Activated gamma-delta T cell treated with Interleukin-2 at 50 U/mL for 16 hours (primary cell): ENCODE measurements around the gene CFAP92.

Source experiments
- DNase-seq: peaks from one replicate; pipeline ENCODE4 v3.0.0-alpha.2; 2020

CFAP92 gene, protein sequence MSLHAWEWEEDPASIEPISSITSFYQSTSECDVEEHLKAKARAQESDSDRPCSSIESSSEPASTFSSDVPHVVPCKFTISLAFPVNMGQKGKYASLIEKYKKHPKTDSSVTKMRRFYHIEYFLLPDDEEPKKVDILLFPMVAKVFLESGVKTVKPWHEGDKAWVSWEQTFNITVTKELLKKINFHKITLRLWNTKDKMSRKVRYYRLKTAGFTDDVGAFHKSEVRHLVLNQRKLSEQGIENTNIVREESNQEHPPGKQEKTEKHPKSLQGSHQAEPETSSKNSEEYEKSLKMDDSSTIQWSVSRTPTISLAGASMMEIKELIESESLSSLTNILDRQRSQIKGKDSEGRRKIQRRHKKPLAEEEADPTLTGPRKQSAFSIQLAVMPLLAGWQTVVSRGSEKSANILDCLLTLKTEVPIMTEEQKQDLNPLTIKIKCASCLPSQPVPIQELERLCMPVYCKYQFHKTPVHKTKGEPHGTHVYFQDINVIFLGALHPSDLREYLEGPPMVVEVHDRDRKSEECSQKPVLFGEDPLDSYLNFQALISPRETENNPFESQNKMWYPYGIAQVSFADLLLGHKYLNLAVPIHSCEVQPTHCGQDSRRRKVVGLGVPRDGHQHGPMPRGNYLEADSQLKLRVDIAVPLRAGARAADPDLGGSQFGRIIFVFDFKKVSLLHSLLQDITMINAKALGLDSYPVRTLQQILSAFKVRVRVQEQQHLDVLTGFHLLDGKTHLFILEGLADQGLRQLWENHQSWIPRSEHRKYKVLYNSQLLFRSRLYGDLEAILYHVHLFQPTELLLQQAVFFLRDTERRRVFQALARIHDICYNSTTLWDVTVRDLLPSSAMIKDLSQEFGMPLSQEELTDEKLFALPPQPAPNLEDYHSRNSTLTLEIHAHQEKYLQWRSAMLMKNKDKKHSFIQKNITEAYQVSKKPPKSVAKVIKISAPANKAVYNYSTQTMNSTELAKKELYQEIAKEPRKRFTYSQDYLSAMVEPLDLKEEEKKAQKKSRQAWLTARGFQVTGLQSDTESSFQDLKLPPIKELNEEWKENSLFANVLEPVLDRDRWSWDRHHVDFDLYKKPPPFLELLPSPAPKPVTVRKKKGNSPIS

DNA sequence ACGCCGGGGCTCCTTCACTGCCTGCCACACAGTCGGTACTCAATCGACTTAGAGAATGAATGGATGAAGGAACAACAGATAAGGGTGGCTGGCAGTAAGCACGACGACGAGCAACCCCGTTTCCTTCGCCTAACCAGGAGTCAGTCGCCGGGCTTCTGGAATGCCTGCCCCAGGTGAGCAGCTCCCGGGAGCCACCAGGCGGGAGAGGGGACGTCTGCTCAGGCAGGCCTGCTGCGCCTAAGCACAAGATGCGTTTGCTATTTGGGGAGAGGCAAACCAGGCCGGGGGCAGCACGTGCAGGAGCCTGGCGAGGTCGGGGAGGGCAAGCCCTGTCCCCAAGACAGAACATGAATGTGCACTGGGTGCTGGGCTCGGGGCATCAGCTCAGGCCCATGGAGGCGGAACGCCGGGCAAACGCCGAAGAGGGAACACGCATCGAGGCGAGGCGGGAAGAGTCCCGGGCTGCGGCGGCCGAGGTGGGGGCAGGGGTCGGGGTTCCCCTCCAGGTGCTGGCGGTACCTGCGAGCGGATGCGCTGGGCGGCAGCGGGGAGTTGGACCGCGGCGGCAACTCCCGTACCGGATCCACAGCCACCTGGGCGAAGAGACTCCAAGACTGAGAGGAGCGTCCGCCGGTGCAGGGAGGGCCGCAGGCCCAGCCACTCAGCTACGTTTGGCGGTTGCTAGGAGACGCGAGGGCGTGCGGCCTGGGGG is at the start of gene CFAP92:
CFAP92 (minus strand) TSS at position 616 of the 712 bp plus-strand sequence. CDS start 772 bp downstream, outside the sequence.
- DNase-seq, result peak; percentile 88

DNA sequence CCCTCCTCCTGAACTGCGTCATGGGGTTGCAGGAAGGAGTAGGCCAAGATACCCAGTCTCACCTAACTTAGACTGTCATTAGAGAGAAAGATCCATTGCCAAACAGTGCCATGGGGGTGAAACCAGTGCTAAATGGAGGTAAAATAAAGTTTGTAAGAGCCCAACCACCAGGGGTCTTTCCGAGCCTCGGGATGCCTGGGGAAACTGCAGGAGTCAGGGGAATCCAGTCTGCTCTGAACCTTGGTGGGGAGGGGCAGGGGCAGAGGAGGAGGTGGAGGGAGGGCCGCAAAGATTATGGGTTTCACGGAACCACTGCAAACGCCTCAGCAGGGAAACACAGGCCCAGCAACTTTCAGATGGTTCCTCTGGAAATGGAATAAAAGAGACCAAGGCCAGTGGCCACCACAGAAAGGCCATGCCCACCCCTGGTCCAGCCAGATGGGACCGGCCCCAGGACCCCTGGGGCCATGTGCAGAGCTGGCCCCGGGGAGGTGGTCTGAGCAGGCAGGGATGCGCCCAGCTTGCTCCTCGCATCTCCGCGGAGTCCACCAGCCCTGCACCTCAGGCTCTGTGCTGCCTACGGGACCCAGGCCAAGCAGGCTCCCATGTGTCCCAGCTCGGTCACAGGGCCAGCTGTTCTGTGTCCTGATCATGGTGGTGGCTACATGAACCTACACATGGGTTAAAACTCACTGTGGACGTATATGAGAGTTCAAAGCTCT is 46.9 kb upstream of the CFAP92 start:
- no peak for DNase-seq

DNA sequence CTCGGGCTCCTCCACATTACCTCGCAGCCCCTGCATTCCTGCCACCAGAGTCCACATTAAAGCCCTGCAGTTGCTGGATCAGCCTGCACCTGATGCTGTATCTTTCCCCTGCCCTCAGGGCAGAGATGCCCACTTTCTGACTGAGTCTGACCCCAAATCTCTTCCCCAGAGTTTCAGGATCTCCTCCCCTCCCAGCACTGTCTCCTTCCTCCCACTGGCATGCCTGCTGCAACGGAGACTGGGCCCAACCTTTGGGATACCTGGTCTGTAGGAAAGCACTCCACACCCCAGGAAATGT is 46.1 kb upstream of the CFAP92 start:
- DNase-seq, result no peak

DNA sequence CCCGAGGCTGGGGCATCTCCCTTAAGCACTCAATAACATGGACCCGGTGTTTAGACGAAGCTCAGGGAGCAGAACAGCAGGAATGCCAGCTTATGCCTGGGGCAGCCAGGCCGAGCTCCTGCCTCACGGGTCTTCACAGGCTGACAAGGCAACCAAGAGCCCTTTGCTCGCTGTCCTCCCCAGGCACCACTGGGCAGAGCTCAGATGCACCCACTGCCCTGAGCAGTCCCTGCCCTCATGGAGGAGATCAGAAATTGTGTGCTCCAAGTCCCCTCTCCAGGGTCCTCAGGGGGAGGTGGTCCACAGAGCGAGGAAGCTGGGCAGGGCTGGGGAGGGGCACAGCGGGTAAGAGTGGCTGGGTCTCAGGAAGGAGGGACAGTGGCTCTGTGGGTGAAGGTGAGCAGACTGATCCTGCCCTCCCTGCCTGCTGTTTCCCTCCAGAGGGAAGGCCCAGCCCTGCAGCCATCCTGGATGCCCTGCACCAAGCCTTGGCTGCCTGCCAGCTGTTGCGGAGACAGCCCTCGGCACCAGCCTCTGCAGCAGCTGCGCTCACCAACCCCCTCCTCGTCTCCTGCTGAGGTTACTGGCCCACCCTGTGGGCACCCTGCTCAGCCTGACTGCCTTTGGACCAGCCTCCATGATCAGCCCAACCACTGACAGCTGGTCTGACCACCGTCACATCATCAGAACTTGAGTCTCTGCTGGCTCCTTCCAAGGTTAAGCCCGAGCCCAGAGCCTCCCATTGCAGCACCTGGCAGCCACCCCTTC is 45.6 kb upstream of the CFAP92 start:
- no peak for DNase-seq

DNA sequence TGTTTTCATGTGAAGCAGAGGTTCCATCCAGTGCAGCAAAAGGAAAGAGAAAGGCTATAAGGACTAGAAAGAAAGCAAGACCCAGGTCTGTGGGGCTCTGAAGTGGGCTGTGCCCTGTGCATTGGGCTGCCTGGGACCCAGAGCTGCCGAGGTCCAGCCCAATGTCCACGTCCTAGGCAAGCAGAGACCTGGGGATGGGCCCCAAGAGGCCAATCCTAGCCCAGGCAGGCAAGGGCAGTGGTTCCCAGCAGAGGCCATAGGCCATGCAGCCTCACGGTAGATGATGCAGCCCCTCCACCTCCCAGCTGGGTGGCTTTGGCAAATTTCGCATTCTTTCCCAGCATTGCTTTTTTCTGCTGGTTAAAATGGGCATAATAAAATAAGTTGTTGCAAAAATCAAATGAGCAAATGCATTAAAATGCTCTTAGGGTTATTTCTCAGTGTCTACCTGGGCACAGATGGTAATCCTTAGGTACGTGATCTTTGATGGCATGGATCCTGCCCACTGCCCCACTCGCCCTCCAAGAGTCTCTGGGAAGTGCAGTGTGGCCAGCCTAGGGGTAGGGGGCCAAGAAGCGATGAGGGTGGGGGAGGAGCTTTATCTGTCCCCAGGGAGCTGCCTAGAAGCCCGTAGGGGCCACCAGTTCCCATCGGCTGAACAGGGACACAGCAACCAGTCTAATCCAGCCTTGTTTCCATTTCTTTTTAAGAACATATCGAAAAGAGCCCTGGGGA is 44.4 kb upstream of the CFAP92 start:
- DNase-seq, result no peak

DNA sequence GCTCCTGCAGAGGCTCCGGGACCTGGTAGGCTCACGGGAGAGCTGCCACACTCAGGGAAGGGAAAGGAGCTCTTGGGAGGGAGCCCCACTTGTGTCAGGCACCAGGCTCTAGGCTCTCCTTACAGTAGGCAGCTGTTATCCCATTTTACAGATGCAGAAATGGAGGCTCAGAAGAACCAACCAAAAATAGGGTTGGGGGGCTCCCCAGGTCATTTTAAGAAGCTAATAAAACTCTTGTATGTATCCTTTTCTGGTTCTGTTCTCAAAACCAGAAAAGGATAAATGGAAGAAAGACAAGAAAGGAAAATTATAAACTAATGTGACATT is 43.2 kb upstream of the CFAP92 start:
- no peak for DNase-seq

DNA sequence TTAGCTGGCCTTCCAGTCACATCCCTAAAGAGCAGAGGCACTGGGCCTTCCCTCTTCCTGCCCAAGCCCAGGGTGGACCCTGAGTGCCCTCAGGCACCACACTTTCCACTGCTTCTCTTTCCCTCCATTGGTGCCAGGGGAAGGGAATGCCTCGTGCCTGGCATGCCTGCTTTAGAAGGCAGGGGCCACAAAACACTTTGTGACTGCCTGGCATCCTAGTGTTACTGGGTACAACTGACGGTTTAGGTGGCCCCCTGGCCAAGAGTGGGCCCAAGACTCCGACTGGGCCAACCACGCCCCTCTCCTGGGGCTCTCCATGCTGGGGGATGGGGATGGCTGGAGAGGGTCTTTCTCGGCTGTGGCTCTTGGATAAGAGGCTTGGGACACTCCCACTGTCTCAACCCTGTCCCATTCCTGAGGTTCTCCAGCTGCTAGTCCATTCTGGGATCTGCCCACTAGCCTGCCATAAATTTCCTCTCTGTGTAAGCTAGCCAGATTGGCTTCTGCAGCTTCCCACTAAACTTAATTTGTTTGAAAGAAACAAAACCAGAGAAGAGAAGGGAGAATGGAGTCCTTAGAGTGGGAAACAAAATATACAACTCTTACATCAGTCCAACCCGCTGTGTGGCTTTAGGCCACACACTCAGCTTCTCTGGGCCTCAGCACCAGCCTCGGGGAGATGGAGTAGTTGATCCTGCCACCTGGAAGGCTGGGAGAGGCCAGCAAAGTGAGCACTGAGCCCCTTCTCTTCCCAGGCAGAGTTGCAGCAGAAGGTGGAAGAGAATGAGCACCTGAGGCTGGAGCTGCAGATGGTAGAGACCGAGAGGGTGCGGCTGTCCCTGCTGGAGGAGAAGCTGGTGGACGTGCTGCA is 42.6 kb upstream of the CFAP92 start:
- DNase-seq, result no peak

DNA sequence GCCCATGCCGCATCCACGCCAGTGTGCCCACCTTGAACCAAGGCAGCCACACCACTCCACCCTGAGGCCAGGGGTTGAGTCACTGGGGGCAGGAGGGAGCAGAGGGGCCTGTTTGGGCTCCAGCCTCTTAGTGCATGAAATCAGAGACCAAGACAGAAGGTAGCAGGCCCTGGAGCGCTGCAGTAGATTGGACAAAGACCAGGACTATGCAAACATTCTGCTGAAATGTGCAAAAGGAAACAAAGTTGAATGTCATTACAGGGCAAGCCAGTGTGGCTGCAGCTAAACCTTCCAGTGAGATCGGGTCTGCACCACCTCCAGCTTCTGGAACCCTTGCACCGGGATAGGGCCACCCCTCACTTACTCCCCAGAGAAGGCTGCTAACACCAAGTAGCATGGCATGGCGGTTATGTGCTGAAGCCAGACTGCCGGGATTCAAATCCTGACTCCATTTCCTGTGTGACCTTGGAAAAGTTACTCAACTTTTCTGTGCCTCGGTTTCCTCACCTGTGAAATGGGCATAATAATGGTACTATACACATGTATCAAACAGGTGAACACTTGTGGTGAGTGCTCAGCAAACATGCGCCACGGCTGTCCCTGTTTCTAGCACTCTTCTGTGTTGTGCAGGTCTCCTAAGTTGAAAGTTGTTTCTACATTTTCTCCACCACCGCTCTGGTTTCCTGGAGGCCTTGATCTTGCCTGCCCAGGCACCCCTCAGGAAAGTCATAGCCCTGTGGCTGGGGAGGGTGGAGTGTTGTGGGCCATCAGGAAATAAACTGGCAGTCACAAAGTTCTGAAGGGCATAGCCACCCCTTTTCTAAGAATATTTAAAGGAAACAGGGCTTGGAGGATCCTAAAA is 41.7 kb upstream of the CFAP92 start:
- DNase-seq, result no peak

DNA sequence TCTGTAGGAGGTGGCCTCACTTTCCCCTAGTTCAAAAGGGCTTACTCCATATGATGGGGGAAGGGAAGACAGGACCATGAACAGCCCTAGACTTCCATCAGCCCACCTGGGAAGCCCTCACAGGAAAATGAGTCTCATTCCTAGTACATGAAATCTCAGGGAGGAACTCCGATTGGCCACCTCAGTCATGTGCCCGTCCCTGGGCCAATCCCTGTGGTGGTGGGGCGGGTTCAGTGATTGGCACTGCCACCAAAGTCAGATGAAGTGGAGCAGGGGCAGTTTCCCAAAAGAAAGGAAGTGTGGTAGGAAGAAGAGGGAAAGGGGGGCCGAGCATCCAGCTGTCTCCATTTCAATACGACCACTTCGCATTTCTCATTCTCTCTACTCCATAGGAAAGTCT is 40.8 kb upstream of the CFAP92 start:
- no peak for DNase-seq

DNA sequence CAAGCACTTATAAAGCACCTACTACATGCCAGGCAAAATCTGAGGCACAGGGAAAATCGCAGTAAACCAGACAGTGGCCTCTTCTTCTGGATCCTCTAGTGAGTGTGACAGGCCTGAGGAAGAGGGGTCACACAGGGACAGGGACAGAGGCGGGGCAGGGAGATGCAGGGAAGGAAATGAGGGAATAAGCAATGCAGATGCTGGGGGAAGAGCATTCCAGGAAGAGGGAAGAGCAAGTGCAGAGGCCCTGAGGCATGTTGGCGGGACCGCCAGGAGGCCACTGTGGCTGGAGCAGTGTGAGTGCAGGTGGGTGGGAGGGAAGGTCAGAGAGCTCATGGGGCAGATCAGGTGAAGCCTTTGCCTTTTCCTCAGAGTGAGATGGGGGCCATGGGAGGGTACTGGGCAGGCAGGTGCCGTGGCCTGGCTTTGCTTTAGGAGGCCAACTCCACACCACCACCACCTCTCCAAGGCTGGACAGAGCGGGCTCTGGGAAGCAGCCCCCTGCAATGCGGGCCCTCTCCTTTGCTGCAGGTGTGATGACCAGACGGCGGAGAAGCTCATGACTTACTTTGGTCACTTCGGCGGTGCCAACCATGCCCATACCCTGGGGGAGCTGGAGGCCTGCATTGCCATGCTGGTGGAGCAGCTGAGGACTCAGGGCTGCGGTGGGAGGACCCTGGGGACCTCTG is 39.9 kb upstream of the CFAP92 start:
- no peak for DNase-seq

DNA sequence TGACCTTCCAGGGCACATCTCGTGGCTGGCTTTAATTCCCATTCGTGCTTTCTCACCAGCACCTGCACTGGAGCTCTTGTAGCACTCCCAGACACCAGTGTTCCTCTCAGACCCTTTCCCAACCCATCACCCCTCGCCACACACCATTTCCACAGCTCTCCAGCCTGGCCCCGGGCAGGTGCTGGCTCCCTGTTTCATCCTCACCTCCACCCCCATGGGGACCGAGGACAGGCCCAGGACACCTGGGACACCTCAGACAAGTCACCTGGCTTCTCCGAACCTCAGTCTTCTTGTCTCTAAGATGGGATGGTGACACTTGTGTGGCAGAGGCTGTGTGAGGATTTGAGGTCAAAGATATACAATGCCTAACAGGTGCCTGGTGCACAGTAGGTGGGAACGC is 39.3 kb upstream of the CFAP92 start:
- DNase-seq, result no peak

DNA sequence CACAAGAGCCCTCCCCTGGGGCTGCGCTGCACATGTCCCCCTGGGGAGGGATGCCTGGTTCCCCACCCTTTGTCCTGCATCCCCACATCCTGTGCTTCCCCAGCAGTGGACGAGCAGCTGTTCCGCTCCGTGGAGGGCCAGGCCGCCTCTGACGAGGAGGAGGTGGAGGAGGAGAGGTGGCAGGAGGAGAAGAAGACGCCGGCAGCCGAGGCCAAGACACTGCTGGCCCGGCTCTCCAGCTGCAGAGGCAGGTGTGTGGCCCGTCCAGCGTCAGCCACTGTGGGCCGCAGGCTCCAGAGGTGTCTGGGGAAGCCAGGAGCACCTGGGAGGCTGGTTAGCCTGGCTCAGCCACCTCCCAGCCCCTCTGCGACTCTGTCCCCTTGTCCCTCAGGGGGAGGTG is 38.8 kb upstream of the CFAP92 start:
- no peak for DNase-seq

DNA sequence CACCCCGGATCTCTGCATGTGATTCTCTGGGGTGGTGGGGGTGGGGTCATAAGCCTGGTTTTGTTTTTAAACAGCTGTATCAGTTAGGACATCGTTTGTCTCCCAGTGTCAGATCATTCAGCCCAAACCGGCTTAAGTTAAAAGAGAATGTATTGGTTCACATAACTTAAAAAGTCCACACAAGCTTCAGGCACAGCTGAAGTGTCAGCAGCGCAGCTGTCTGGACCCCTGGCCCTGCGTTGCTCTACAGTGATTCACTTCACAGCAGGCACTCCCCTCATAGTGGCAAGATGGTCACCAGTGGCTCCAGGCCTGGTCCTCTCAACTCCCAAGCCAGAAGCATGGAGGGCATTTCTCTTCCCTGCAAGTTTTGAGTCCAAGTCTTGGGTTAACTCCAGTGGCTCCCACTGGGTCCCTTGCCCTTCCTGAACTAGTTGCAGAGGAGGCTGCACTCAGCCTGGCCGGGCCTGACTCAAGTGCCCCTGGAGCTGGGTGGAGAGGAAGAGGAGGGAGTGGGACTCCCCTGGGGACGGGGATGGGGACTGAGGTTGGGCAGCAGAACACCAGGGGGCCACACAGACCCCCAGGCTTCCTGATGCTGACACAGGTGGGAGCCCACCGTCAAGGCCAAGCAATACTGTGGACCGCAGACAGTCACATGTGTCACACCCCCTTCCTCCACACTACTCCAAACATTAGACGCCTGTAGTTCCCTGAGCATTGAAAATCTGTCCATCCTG is 37.8 kb upstream of the CFAP92 start:
- DNase-seq, result no peak

DNA sequence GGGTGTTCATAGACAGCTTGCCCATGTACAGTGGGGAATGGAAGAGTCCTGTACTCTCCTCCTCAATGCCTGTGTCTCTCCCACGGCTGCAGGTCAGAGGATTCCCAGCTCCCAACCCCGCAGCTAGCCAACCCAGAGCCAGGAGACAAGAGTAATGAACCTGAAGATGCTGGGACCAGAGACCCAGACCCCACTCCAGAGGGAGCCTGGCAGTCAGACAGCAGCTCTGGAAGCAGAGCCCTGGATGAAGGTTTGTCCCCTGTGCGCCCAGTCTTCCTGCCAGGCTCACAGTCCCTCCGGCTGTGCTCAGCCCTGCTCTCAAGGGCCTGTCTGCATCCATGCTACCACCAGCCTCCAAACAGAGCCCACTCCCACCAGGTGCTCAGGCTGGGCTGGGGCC is 36.7 kb upstream of the CFAP92 start:
- no peak for DNase-seq

DNA sequence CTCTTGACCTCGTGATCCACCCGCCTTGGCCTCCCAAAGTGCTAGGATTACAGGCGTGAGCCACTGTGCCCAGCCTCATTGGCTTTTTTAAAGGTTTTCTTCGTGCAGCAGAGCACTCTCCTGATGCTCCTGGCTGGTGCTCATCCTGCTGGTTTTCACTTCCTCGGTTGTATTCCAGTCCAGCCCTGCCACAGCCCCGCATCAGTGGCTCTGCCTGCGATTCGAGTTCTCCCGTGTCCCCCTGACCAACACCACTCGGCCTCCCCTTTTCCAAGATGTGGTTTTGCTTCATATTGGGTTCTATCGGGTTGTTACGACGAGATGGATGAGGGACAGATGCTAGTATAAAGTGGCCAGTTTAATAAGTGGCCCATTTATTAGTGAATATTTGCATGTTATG is 35.0 kb upstream of the CFAP92 start:
- no peak for DNase-seq

DNA sequence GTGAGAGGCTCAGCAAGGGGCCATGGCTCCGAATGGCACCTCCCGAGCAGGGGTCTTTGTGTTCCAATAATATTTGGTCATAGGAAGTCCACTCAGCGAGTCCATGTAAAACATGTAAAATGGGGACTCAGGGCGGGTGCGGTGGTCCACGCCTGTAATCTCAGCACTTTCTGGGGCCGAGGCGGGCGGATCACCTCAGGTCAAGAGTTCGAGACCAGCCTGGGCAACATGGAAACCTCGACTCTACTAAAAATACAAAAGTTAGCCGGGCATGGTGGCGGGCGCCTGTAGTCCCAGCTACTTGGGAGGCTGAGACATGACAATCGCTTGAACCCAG is 33.6 kb upstream of the CFAP92 start:
- no peak for DNase-seq

DNA sequence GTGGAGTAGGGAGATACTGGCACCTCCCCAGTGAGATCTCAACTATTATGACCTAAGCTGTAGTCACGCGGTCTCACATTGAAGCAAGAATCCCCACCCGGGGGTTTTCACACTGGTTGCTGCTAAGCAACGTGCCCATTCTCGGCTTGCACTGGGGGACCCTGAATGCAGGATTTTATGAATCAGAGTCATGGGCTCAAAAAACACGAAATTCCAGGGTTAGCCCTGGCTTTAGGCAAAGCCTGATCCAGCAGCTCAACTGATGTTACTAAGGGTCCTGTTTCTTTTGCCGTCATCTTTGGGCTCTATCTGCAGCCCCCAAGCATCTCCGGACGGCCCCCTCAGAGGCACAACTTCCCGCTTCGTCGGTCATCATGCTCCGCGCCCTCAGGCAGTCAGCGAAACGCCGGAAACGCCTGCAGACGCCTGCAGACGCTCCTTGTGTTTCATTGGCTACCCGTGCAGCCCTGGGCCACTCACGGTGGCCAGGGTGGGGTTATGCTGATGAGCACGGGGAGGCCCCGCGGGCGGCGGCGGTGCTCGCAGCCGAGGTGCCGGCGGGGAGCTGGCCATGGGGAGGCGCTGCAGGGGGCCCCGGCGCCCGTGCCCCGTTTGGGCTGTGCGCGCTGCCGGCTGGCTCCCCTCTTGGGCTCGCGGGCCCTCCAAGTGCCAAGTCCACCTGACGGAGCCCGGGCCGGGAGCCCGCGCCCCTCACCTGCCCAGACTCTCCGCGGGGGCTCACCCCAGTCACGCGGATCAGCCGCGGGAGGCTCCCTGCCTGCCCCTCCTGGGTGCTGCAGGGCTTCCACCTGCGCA is 33.1 kb upstream of the CFAP92 start:
- DNase-seq, result peak; percentile 91
